Right cardiac atrium (tissue), 5 donors: ENCODE results near the gene TMEM45A. TPM values are rescaled to one million over a fixed set of nuclear protein-coding genes. Genes with fewer than 3 reads are reported as not detected.
"Not testable (repeated sequence)": the region's sequence is repeated elsewhere in the genome, so short reads cannot be mapped to it uniquely, and the experiment has no call there.

Experiments
- ATAC-seq, 2 donors: fragments of 200-7000 bp; cut with Tn5 transposase; one replicate each; pipeline versions ENCODE4 v1.8.0 to v1.9.1; 2020; ENCODE audit warnings: moderate library complexity in 2 of 2, mild to moderate bottlenecking in 1 of 2
- DNase-seq, 3 donors: peaks; one replicate each; pipeline ENCODE4 v3.0.0-alpha.2; 2020
- H3K27ac ChIP-seq: one replicate; pipeline ENCODE4 v1.5.1; 2013; ENCODE audit warnings: mild to moderate bottlenecking, low read length, control low read depth, moderate library complexity
- H3K27me3 ChIP-seq: one replicate; pipeline ENCODE4 v1.6.1; 2013; ENCODE audit not compliant: control insufficient read depth, insufficient read depth
- H3K4me1 ChIP-seq: one replicate; pipeline ENCODE4 v1.6.1; 2013; ENCODE audit warnings: low read length; ENCODE audit not compliant: control insufficient read depth, insufficient read depth
- H3K4me3 ChIP-seq: one replicate; pipeline ENCODE4 v1.5.1; 2013; ENCODE audit warnings: low read length, control low read depth
- H3K9me3 ChIP-seq: one replicate; pipeline ENCODE4 v1.6.1; 2013; ENCODE audit warnings: low read length; ENCODE audit not compliant: control insufficient read depth
- WGBS: extraction: QIAGEN DNeasy Blood & Tissue Kit; methylation state at CpG from one replicate; pipeline ENCODE4 v1.1.7; 2013; 5-methylcytosine and 5-hydroxymethylcytosine counted together
- intact Hi-C, 4 donors: fragments of 100-400 bp; cut with DNase I; formaldehyde crosslinking; loops; one replicate each; pipeline versions ENCODE4 v1.11.0 to v1.14.0; 2022 to 2023
- polyA plus RNA-seq: library from polyadenylated mRNA; stranded (reverse); fragments of 200-250 nt; gene quantifications from one replicate; pipeline ENCODE4 v1.2.3, GENCODE V29; 2013
- total RNA-seq, 4 donors: library from RNA; stranded (reverse); fragmentation: NEBNext Ultra II Directional; extraction: Animal tissue kit (Norgen Biotek cat#: 25700); gene quantifications; one replicate each; pipeline ENCODE4 v1.2.1, GENCODE V29; 2021
- donor health status: healthy with polysubstance abuse.
- donor health status: DM: no; HTN: yes; CAD: no.
- donor health status: DM: no; HTN: no; CAD: no.
- donor health status: DM: no; HTN: yes; CAD: no; lungs with severe emphysema.
- donor health status: DM: yes; HTN: yes; CAD: no.

The TMEM45A gene
- total and polyA plus RNA-seq, 5 donors = 7.6 to 21.0 (median 13.2) TPM

- H3K27ac ChIP-seq = no peak overlapping the region
- 74% methylated on average over 1 of the region's 1 CpG for WGBS
These were observed 43.2 kb downstream of the TMEM45A start for GRCh38 chr3:100535610-100535943.

GRCh38 chr3:100536093-100536492 is 43.7 kb downstream of the TMEM45A start:
- peak; percentile 38 to 51 for ATAC-seq
- intact Hi-C loops = no loop called here
- peaks cover 3% of the 10 kb centered on the region for H3K4me1 ChIP-seq
- H3K9me3 ChIP-seq = no peaks in the 10 kb centered on the region
- H3K4me3 ChIP-seq = no peak overlapping the region
- no peak overlapping the region for H3K27ac ChIP-seq
- H3K27me3 ChIP-seq = no peaks in the 10 kb centered on the region
- DNase-seq = no peak
- WGBS = 67% methylated on average over 2 of the region's 2 CpGs

More at GRCh38 chr3:100535610-100535943, 43.2 kb downstream of the TMEM45A start:
- Histone ChIP-seq H3K9me3 (no peaks in the 10 kb centered on the region), H3K4me3 (no peak overlapping the region), H3K4me1 (peaks cover 3% of the 10 kb centered on the region), H3K27me3 (no peaks in the 10 kb centered on the region)
- DNase-seq (no peak), ATAC-seq (peak; percentile 8 to 36)
- intact Hi-C loops = no loop called here

GRCh38 chr3:100537646-100538338 is 45.4 kb downstream of the TMEM45A start:
- intact Hi-C loops = no loop called here
- WGBS = 91% methylated on average over 5 of the region's 5 CpGs
- Histone ChIP-seq H3K27me3 (no peaks in the 10 kb centered on the region), H3K9me3 (no peaks in the 10 kb centered on the region), H3K27ac (no peak overlapping the region), H3K4me3 (no peak overlapping the region), H3K4me1 (peaks cover 3% of the 10 kb centered on the region)
- ATAC-seq (no peak), DNase-seq (no peak)

- DNase-seq = no peak
- intact Hi-C loops = no loop called here
- 54% methylated on average over 1 of the region's 1 CpG for WGBS
These were observed 45.9 kb downstream of the TMEM45A start for GRCh38 chr3:100538339-100538706.

GRCh38 chr3:100540791-100541334 is 48.4 kb downstream of the TMEM45A start:
- intact Hi-C loops = no loop called here
- 95% methylated on average over 2 of the region's 2 CpGs for WGBS
- Histone ChIP-seq H3K9me3 (no peaks in the 10 kb centered on the region), H3K4me3 (no peak overlapping the region), H3K27ac (no peak overlapping the region), H3K27me3 (no peaks in the 10 kb centered on the region), H3K4me1 (no peaks in the 10 kb centered on the region)
- no peak for DNase-seq
- no peak for ATAC-seq

More at GRCh38 chr3:100538339-100538706, 45.9 kb downstream of the TMEM45A start:
- Histone ChIP-seq H3K4me1 (peaks cover 2% of the 10 kb centered on the region), H3K9me3 (no peaks in the 10 kb centered on the region), H3K4me3 (no peak overlapping the region), H3K27me3 (no peaks in the 10 kb centered on the region), H3K27ac (no peak overlapping the region)
- ATAC-seq = no peak

- H3K27ac ChIP-seq, DNase-seq, intact Hi-C loops, H3K27me3 ChIP-seq, H3K4me1 ChIP-seq, ATAC-seq, H3K4me3 ChIP-seq, H3K9me3 ChIP-seq: not testable (repeated sequence)
- WGBS = 89% methylated on average over 3 of the region's 3 CpGs
These were observed 49.0 kb downstream of the TMEM45A start for GRCh38 chr3:100541428-100541827.

GRCh38 chr3:100545371-100545770 is 53.0 kb downstream of the TMEM45A start:
- 93% methylated on average over 2 of the region's 2 CpGs for WGBS
- H3K9me3 ChIP-seq = no peaks in the 10 kb centered on the region
- ATAC-seq = no peak

GRCh38 chr3:100546020-100546744 is 53.8 kb downstream of the TMEM45A start:
- Histone ChIP-seq H3K27me3 (no peaks in the 10 kb centered on the region), H3K4me1 (no peaks in the 10 kb centered on the region), H3K4me3 (no peak overlapping the region), H3K27ac (no peak overlapping the region), H3K9me3 (no peaks in the 10 kb centered on the region)
- ATAC-seq (no peak), DNase-seq (no peak)
- 82% methylated on average over 3 of the region's 3 CpGs for WGBS
- intact Hi-C loops = no loop called here

More at GRCh38 chr3:100545371-100545770, 53.0 kb downstream of the TMEM45A start:
- intact Hi-C loops = no loop called here
- Histone ChIP-seq H3K27ac (no peak overlapping the region), H3K4me1 (no peaks in the 10 kb centered on the region), H3K4me3 (no peak overlapping the region), H3K27me3 (no peaks in the 10 kb centered on the region)
- DNase-seq = no peak

GRCh38 chr3:100548053-100548452 is 55.6 kb downstream of the TMEM45A start:
- Histone ChIP-seq H3K27me3 (no peaks in the 10 kb centered on the region), H3K27ac (no peak overlapping the region), H3K4me3 (no peak overlapping the region), H3K9me3 (no peaks in the 10 kb centered on the region), H3K4me1 (no peaks in the 10 kb centered on the region)
- 37% methylated on average over 2 of the region's 2 CpGs for WGBS
- ATAC-seq = no peak
- intact Hi-C loops = no loop called here
- no peak for DNase-seq

GRCh38 chr3:100553618-100554372 is 61.4 kb downstream of the TMEM45A start:
- Histone ChIP-seq H3K27me3 (no peaks in the 10 kb centered on the region), H3K4me1 (no peaks in the 10 kb centered on the region), H3K4me3 (no peak overlapping the region), H3K9me3 (no peaks in the 10 kb centered on the region), H3K27ac (no peak overlapping the region)
- ATAC-seq (no peak), DNase-seq (no peak)
- intact Hi-C loops = no loop called here
- 85% methylated on average over 3 of the region's 3 CpGs for WGBS

GRCh38 chr3:100554373-100554676 is 61.9 kb downstream of the TMEM45A start:
- intact Hi-C loops = no loop called here
- ATAC-seq = no peak

More at GRCh38 chr3:100554373-100554676, 61.9 kb downstream of the TMEM45A start:
- H3K27me3 ChIP-seq = no peaks in the 10 kb centered on the region
- DNase-seq = no peak
- H3K27ac ChIP-seq = no peak overlapping the region
- no peaks in the 10 kb centered on the region for H3K9me3 ChIP-seq
- H3K4me1 ChIP-seq = no peaks in the 10 kb centered on the region
- H3K4me3 ChIP-seq = no peak overlapping the region
